Occipital lobe (tissue), 2 donors: Measurements from ENCODE around the gene TMEM205. TPM values are rescaled to one million over a fixed set of nuclear protein-coding genes. Genes with fewer than 3 reads are reported as not detected.
A peak's percentile ranks its signal among the peaks of the same experiment; 100 is the strongest.
"Not testable (repeated sequence)": the region's sequence is repeated elsewhere in the genome, so short reads cannot be mapped to it uniquely, and the experiment has no call there.

Experiments
- DNase-seq: peaks from one replicate; lab custom pipeline; 2025; lab: John Stamatoyannopoulos, UW
- total RNA-seq: library from RNA; depleted of rRNA; stranded (reverse); fragments of >200 nt; gene quantifications from one replicate; pipeline ENCODE4 v1.2.3, GENCODE V29; 2014

The TMEM205 gene
- total RNA-seq, 1 donor from 2014 or later = 28.7 TPM

GRCh38 chr19:11373166-11373884, 27.3 kb upstream of the TMEM205 start:
- peak; percentile 82 for DNase-seq

GRCh38 chr19:11370744-11371143, 24.7 kb upstream of the TMEM205 start:
- DNase-seq = no peak

DNA sequence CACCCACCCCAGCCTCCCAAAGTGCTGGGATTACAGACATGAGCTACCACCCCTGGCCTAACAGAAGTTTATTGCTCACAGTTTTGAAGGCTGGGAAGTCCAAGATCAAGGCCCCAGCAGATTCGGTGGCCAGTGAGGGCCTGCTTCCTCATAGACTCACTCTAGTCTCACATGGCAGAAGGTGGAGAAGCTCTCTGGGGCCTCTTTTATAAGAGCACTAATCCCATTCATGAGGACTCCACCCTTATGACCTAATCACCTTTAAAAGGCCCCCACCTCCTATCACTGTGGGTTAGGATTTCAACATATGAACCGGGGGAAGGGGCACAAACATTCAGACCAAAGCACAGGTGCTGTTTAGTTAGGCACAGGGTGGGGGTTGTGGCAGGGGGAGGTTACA, 21.5 kb upstream of the TMEM205 start:
- DNase-seq = no peak

DNA sequence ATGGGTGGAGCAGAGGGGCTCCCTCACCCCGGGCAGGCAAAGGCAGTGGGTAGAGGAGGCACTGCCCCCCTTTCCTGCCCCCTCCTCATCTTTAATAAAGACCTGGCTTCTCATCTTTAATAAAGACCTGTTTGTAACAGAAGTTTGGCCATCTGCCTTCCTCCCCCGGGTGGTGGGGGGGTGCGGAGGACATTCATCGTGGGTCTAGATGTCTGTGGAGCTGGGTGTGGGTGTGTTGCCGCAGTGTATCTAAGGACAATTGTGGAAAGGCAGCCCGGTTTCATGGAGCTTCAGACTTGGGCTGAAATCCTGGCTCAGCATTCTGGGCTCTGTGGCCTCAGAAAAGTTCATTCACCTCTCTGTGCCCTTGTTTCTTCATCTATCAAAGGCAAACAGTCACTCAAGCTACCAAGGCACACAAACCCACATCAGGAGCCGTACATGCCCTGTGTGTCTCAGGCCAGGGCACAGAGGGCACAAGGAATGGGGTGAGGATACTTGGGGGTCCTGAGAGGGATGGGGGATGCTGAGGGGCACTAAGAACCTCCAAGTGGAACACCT, 19.6 kb upstream of the TMEM205 start:
- DNase-seq = no peak

- DNase-seq = no peak
Measured at GRCh38 chr19:11364935-11365334, 18.9 kb upstream of the TMEM205 start.

GRCh38 chr19:11364296-11364904, 18.3 kb upstream of the TMEM205 start:
- DNase-seq = no peak

GRCh38 chr19:11363881-11364280, 17.8 kb upstream of the TMEM205 start:
- DNase-seq = no peak

DNA sequence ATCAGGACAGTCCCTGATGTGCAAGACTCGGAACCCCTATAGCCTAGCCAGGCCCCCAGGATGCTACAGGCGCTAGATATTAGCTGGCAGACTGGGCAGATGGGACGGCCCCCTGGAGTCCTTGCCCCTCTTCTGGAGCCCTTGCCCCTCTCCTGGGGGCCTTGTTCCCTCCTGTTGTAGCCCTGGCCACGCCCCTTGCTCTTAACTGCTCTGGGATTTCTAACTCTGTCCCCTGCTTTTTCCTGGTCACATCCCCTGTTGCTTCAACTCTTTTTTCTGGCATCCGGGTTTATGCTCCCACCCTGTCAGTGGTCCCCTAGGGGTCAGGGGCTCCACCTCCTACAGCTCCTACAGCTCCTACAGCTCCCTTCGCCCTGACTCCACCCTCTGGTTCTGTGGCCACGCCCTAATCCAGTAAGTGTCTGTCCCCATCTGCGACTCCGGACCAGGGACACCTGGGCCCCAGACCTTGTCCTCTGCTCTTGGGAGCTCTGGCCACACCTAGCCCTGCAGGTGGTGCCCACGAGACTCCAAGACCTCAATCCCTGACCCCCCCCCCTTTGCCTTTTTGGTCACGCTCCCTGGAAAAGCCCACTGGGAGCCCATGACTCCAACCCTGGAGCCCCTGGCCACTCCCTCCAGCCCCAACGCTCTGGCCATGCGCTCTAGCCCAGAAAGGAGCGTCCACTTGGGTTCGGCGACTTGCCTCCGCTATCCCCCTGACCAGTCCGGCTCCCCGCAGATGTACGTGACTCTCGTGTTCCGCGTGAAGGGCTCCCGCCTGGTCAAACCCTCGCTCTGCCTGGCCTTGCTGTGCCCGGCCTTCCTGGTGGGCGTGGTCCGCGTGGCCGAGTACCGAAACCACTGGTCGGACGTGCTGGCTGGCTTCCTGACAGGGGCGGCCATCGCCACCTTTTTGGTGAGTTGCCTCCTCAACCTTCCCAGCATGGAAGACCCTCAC, 16.0 kb upstream of the TMEM205 start:
- no peak for DNase-seq

GRCh38 chr19:11361037-11361770, 15.1 kb upstream of the TMEM205 start:
- no peak for DNase-seq

- no peak for DNase-seq
Measured at GRCh38 chr19:11359421-11359820, 13.4 kb upstream of the TMEM205 start.

DNA sequence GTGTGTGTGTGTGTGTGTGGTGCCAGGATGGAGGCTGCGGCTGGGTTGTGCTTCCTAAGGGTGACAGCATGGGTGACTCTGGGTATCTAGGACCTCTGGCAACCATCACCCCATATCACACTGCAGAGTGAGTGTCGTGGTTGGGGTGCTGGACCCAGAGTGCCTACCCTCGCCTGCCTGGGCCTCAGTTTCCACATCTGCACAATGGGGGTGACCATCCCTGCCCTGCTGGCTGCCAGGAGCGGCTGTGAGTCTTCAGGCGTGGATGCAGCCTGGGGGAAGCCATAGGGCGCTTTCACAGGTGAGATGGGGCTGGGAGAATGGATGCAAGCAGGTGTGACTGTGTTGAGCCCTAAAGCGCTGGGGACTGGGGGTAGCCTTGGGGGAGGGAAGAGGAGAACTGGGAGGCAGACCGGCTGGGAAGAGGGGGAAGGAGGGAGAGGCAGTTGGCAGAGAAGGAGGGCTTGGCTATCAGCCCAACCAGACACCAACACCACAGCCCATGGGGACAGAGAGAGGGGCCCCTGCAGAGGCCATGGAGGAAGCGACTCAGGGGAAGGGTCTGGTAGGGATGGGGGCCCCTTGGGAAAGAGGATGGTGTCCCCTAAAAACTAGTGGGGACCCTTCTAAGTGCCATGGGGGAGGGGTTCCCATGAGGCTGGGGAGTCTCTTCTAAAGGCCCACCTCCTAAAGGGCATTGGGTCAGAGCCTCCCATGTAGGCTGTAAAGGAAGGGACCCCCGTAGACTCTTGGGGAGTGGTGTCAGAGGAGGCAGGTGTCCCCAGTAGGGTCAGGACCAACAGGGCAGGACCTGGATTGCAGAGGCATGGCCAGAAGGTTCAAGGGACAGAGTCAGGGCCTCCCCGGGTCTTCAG, 10.8 kb upstream of the TMEM205 start:
- DNase-seq = no peak

DNA sequence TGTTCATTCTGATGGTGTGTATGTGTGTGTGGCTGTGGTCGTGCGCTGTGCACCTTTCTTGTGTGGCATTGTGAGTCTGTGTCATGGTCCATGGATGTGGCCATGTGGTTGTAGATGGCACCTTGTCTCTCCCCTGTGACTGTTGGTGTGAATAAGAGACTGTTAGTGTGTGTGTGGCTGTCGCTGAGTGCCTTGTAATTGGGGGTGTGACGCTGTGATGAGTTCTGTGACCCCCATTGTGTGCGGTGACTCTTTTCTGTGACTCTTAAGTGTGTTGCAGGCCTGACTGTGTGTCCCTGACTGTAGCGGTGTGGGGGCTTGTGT, 10.0 kb upstream of the TMEM205 start:
- DNase-seq = no peak

- peak; percentile 87 for DNase-seq
Measured at GRCh38 chr19:11355160-11356073, 9.3 kb upstream of the TMEM205 start, which contains the start of gene PLPPR2. Gene PLPPR2, plus strand, starts transcription at chr19:11355432. Its CDS starts 2,242 bp downstream, at chr19:11357674.

- DNase-seq = not testable (repeated sequence)
Measured at GRCh38 chr19:11354102-11354501, 8.0 kb upstream of the TMEM205 start.

DNA sequence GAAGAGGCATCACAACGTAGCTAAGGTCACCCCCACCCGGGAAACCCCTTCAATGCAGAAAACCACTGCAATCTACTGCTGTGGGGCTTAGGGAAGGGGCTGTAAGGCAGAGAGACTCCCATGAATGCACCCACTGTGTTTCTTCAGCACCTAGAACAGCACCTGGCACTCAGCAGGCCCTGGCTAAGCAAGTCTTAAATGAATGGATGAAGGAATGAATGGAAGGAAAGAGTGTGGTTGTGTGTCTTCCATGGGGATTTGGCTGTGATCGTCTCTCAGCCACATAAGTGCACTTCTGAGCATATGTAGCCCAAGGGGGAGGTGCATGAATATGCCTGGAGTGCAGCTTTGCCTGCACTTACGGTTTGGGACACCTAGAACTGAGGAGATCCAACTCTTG, 3.1 kb upstream of the TMEM205 start:
- DNase-seq = no peak

DNA sequence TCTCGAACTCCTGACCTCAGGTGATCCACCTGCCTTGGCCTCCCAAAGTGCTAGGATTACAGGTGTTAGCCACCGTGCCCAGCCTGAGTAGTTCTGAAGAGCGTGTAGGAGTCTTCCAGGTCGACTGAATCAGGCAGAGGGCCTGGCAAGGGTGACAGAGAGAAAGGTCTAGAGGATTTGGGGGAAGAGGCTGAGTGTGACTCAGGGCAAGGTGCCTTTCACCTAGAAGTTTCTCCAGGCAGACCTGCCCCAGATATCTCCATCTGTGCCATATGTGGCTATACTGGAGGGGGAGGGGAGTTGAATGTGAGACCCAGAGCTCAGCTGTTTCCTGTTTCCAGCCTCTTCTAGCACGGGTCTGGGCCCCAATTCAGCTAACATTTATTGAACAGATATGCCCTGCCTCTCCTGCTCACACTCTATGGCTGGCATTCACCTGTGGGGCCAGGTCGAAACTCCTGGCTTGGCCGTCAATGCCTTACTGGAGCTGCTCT, 1.5 kb upstream of the TMEM205 start:
- DNase-seq = no peak

- DNase-seq = no peak
Measured at GRCh38 chr19:11345122-11345803, 805 bp downstream of the TMEM205 start.

GRCh38 chr19:11342429-11342828, 3.6 kb downstream of the TMEM205 start:
- no peak for DNase-seq
